ENCODE measurements around the gene SUPT6H.
"Not testable (repeated sequence)": the region's sequence is repeated elsewhere in the genome, so short reads cannot be mapped to it uniquely, and the experiment has no call there.

GRCh38 chr17:28658766-28659496 is 3.1 kb upstream of the SUPT6H start:
- TF ChIP-seq, protein P1, sequence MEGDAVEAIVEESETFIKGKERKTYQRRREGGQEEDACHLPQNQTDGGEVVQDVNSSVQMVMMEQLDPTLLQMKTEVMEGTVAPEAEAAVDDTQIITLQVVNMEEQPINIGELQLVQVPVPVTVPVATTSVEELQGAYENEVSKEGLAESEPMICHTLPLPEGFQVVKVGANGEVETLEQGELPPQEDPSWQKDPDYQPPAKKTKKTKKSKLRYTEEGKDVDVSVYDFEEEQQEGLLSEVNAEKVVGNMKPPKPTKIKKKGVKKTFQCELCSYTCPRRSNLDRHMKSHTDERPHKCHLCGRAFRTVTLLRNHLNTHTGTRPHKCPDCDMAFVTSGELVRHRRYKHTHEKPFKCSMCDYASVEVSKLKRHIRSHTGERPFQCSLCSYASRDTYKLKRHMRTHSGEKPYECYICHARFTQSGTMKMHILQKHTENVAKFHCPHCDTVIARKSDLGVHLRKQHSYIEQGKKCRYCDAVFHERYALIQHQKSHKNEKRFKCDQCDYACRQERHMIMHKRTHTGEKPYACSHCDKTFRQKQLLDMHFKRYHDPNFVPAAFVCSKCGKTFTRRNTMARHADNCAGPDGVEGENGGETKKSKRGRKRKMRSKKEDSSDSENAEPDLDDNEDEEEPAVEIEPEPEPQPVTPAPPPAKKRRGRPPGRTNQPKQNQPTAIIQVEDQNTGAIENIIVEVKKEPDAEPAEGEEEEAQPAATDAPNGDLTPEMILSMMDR (IDR thresholded peaks at IDR 0.05 in 4 of 5, conservative IDR thresholded peaks at IDR 0.05 in 1 of 5) = not testable (repeated sequence)
- TF ChIP-seq POLR2A (IDR thresholded peaks at IDR 0.05) = not testable (repeated sequence)

All from gastrocnemius medialis (tissue), 4 donors.